A549 (cell line): Measurements from ENCODE around the gene POLR2I. TPM values are rescaled to one million over a fixed set of nuclear protein-coding genes. Genes with fewer than 3 reads are reported as not detected.

Source experiments
- CBX8 ChIP-seq: fragments of 200-600 bp; sonication (generic); IDR thresholded peaks from 2 replicates; pipeline ENCODE4 v1.6.1; 2016
- CHD2 ChIP-seq: fragments of 150-350 bp; IDR thresholded peaks from 2 replicates; pipeline ENCODE4 v1.6.1; 2014; ENCODE audit warnings: low read length; ENCODE audit not compliant: partially characterized antibody
- CHD4 ChIP-seq: fragments of 200-600 bp; sonication (generic); IDR thresholded peaks from 2 replicates; pipeline ENCODE4 v1.6.1; 2016; ENCODE audit warnings: antibody characterized with exemption, mild to moderate bottlenecking, borderline replicate concordance
- EHMT2 ChIP-seq: fragments of 200-600 bp; sonication (generic); IDR thresholded peaks from 2 replicates; pipeline ENCODE4 v1.6.1; 2016; ENCODE audit warnings: antibody characterized with exemption, low read depth, mild to moderate bottlenecking, moderate library complexity
- EP300 ChIP-seq, 2 experiments: fragments of >200 bp; sonication (Bioruptor Twin); formaldehyde crosslinking; IDR thresholded peaks; 2 replicates in 1 of 2; 3 replicates in 1 of 2; pipeline ENCODE4 v1.6.1; 2016 to 2017
- ESRRA ChIP-seq: fragments of 150-350 bp; IDR thresholded peaks from 2 replicates; pipeline ENCODE4 v1.6.1; 2014; ENCODE audit warnings: mild to moderate bottlenecking, low read length, borderline replicate concordance
- FOSB ChIP-seq: fragments of 250-450 bp; sonication (Bioruptor Pico); IDR thresholded peaks from 2 replicates; pipeline ENCODE4 v1.5.0; 2020; ENCODE audit warnings: mild to moderate bottlenecking, moderate library complexity
- FOSL2 ChIP-seq, 2 experiments: fragments of 450-650 bp in 1 of 2; fragments of >200 bp in 1 of 2; sonication (Bioruptor Twin) in 1 of 2; formaldehyde crosslinking; IDR thresholded peaks; 2 replicates each; pipeline versions ENCODE4 v1.5.0 to v1.6.1; 2016 to 2020; ENCODE audit warnings: mild to moderate bottlenecking in 1 of 2, moderate library complexity in 1 of 2
- FOXS1 ChIP-seq: fragments of 250-450 bp; sonication (Bioruptor Pico); IDR thresholded peaks from 2 replicates; pipeline ENCODE4 v1.5.0; 2020; ENCODE audit warnings: mild to moderate bottlenecking, moderate library complexity
- GATA3 ChIP-seq: IDR thresholded peaks from 2 replicates; pipeline ENCODE4 v1.6.1; 2012; ENCODE audit warnings: borderline replicate concordance
- HEYL ChIP-seq: fragments of 250-450 bp; sonication (Bioruptor Pico); IDR thresholded peaks from 2 replicates; pipeline ENCODE4 v1.8.0; 2021; ENCODE audit warnings: mild to moderate bottlenecking, moderate library complexity
- HOXB13 ChIP-seq: fragments of 250-450 bp; sonication (Bioruptor Pico); IDR thresholded peaks from 2 replicates; pipeline ENCODE4 v1.5.0; 2020; ENCODE audit warnings: low read depth, mild to moderate bottlenecking, moderate library complexity
- HOXB5 ChIP-seq: fragments of 250-450 bp; sonication (Bioruptor Pico); IDR thresholded peaks from 2 replicates; pipeline ENCODE4 v1.5.0; 2020; ENCODE audit warnings: mild to moderate bottlenecking, moderate library complexity
- JUNB ChIP-seq: fragments of >200 bp; sonication (Bioruptor Twin); formaldehyde crosslinking; IDR thresholded peaks from 2 replicates; pipeline ENCODE4 v1.6.1; 2016
- MAFK ChIP-seq: fragments of 450-650 bp; IDR thresholded peaks from 2 replicates; pipeline ENCODE4 v1.6.1; 2014; ENCODE audit not compliant: partially characterized antibody
- MAZ ChIP-seq: fragments of 150-350 bp; IDR thresholded peaks from 2 replicates; pipeline ENCODE4 v1.6.1; 2014; ENCODE audit warnings: antibody characterized with exemption, low read depth, low read length, borderline replicate concordance
- MYC ChIP-seq: IDR thresholded peaks from 2 replicates; pipeline ENCODE4 v1.6.1; 2012; ENCODE audit warnings: mild to moderate bottlenecking, inconsistent platforms, low read length, improper control_type of control experiment, borderline replicate concordance
- NFE2L2 ChIP-seq: fragments of 150-350 bp; conservative IDR thresholded peaks from 2 replicates; pipeline ENCODE4 v1.6.1; 2014; ENCODE audit warnings: low read length
- NPAS2 ChIP-seq: fragments of 250-450 bp; sonication (Bioruptor Pico); IDR thresholded peaks from 2 replicates; pipeline ENCODE4 v1.8.0; 2022; ENCODE audit warnings: mild to moderate bottlenecking, moderate library complexity, borderline replicate concordance
- POLR2A ChIP-seq: IDR thresholded peaks from 2 replicates; pipeline ENCODE4 v1.6.1; 2012; ENCODE audit warnings: mild to moderate bottlenecking, low read length
- RAD21 ChIP-seq, 2 experiments: fragments of >200 bp in 1 of 2; sonication (Bioruptor Twin) in 1 of 2; formaldehyde crosslinking in 1 of 2; IDR thresholded peaks in 1 of 2; conservative IDR thresholded peaks in 1 of 2; 2 replicates in 1 of 2; 3 replicates in 1 of 2; pipeline ENCODE4 v1.6.1; 2012 to 2018; ENCODE audit warnings: inconsistent platforms in 1 of 2
- RFX5 ChIP-seq: fragments of 450-650 bp; IDR thresholded peaks from 2 replicates; pipeline ENCODE4 v1.7.1; 2014; ENCODE audit warnings: antibody characterized with exemption, mild to moderate bottlenecking, moderate library complexity
- RNF2 ChIP-seq: fragments of 200-600 bp; sonication (generic); IDR thresholded peaks from 2 replicates; pipeline ENCODE4 v1.6.1; 2016; ENCODE audit warnings: low read depth, mild to moderate bottlenecking, antibody characterized with exemption, moderate library complexity, borderline replicate concordance
- SREBF2 ChIP-seq: fragments of 450-650 bp; IDR thresholded peaks from 2 replicates; pipeline ENCODE4 v1.6.1; 2014; ENCODE audit warnings: mild to moderate bottlenecking, moderate library complexity
- TFCP2L1 ChIP-seq: fragments of 250-450 bp; sonication (Bioruptor Pico); IDR thresholded peaks from 2 replicates; pipeline ENCODE4 v1.5.0; 2021; ENCODE audit warnings: mild to moderate bottlenecking
- TP53 ChIP-seq: fragments of 250-450 bp; sonication (Bioruptor Pico); IDR thresholded peaks from 2 replicates; pipeline ENCODE4 v1.5.0; 2021; ENCODE audit warnings: mild to moderate bottlenecking, moderate library complexity
- ZSCAN20 ChIP-seq: fragments of 250-450 bp; sonication (Bioruptor Pico); IDR thresholded peaks from 2 replicates; pipeline ENCODE4 v1.8.0; 2022; ENCODE audit warnings: mild to moderate bottlenecking, moderate library complexity
- polyA plus RNA-seq, 4 experiments: library from polyadenylated mRNA; depleted of rRNA in 3 of 4; stranded (reverse); fragments of >200 nt; fragmentation: RNase III in 1 of 4; extraction: RNeasy Plus Mini Kit Qiagen cat#74134 plus additional on column Dnase treatment in 1 of 4; gene quantifications; 2 replicates in 3 of 4; 3 replicates in 1 of 4; pipeline ENCODE4 v1.2.3, GENCODE V29; 2011 to 2017
- TF ChIP-seq, protein P1 (sequence below): fragments of >200 bp; sonication (Bioruptor Twin); formaldehyde crosslinking; IDR thresholded peaks from 2 replicates; pipeline ENCODE4 v1.6.1; 2016
- TF ChIP-seq, protein P2 (sequence below): fragments of >200 bp; sonication (Bioruptor Twin); formaldehyde crosslinking; IDR thresholded peaks from 3 replicates; pipeline ENCODE4 v1.6.1; 2016
- TF ChIP-seq, protein P3 (sequence below): IDR thresholded peaks from 2 replicates; pipeline ENCODE4 v1.6.1; 2012
- TF ChIP-seq, protein P4 (sequence below): fragments of 150-350 bp; IDR thresholded peaks from 2 replicates; pipeline ENCODE4 v1.6.1; 2014; ENCODE audit warnings: low read depth, mild to moderate bottlenecking, low read length
- TF ChIP-seq, protein P5 (sequence below): fragments of 200-600 bp; sonication (generic); IDR thresholded peaks from 2 replicates; pipeline ENCODE4 v1.6.1; 2016; ENCODE audit warnings: antibody characterized with exemption, mild to moderate bottlenecking, moderate library complexity
- TF ChIP-seq, protein P6 (sequence below): fragments of 250-450 bp; sonication (Bioruptor Pico); IDR thresholded peaks from 2 replicates; pipeline ENCODE4 v1.5.0; 2020; ENCODE audit warnings: low read depth, mild to moderate bottlenecking, moderate library complexity

Gene POLR2I
- polyA plus RNA-seq, 2 of the 4 experiments (the other 2 are of a cell fraction), result 123 to 277 TPM

DNA sequence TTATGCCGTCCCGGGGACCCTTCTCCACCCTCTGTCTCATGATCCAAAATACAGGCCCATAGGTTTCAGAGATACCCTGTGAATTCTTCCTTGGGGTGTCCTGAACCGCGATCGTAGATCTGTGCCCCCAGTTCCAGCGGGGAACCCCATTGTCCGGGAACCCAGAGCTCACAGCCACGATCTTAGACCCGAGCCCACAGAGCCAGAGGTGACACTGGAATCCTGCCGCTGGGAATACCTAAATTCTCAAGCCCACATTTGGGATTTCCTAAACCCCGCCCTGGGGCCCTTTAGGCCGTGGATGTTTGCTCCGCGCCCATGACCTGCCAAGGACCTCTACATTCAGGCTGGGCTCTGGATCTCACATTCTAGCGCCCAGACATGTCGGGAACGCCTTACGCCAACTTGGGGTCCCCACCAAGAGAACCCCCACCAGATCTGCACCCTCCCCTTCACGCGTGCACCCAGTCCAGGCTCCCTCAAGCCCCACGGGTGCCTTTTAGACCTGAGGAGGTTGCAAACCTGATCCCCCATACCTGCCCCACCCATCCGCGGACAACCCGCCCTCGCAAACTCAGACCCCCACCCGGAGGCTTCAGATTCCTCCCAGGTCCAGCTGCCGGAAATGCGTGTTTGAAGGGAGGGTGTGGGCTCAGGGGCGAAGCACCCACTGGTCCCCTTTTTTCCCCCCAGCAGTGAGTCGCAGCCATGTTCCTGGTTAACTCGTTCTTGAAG lies 25.8 kb upstream of the POLR2I start (continued):
- TF ChIP-seq ESRRA (no peak), HOXB5 (0 out of 2 replicates have a peak, but pooled peaks have one; percentile 0), GATA3 (peak; percentile 36; the same call in 1 of the 2 replicates), RNF2 (no peak; the same call in 1 of the 2 replicates), CHD2 (peak; percentile 18), EHMT2 (no peak), JUNB (no peak), RFX5 (no peak), ZSCAN20 (CRISPR knock-in tag) (no peak), HEYL (CRISPR knock-in tag) (no peak), TP53 (CRISPR knock-in tag) (no peak), CHD4 (no peak), POLR2A (peak; percentile 21), MAZ (no peak), NFE2L2 (no peak), RAD21 (conservative IDR thresholded peaks at IDR 0.05 in 1 of 2, IDR thresholded peaks at IDR 0.05 in 1 of 2) (no peak), CBX8 (no peak), TFCP2L1 (CRISPR knock-in tag) (peak; percentile 87), SREBF2 (no peak), FOXS1 (CRISPR knock-in tag) (no peak), EP300 (IDR thresholded peaks at IDR 0.05) (no peak), NPAS2 (CRISPR knock-in tag) (no peak), HOXB13 (CRISPR knock-in tag) (no peak), FOSB (CRISPR knock-in tag) (peak; percentile 75; the same call in 1 of the 2 replicates), FOSL2 (IDR thresholded peaks at IDR 0.05) (no peak), FOSL2 (CRISPR knock-in tag; IDR thresholded peaks at IDR 0.05) (no peak), MYC (no peak), MAFK (no peak)
- TF ChIP-seq, protein P1, sequence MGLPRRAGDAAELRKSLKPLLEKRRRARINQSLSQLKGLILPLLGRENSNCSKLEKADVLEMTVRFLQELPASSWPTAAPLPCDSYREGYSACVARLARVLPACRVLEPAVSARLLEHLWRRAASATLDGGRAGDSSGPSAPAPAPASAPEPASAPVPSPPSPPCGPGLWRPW, result no peak
- TF ChIP-seq, protein P2, sequence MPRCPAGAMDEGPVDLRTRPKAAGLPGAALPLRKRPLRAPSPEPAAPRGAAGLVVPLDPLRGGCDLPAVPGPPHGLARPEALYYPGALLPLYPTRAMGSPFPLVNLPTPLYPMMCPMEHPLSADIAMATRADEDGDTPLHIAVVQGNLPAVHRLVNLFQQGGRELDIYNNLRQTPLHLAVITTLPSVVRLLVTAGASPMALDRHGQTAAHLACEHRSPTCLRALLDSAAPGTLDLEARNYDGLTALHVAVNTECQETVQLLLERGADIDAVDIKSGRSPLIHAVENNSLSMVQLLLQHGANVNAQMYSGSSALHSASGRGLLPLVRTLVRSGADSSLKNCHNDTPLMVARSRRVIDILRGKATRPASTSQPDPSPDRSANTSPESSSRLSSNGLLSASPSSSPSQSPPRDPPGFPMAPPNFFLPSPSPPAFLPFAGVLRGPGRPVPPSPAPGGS, result no peak
- TF ChIP-seq, protein P3, sequence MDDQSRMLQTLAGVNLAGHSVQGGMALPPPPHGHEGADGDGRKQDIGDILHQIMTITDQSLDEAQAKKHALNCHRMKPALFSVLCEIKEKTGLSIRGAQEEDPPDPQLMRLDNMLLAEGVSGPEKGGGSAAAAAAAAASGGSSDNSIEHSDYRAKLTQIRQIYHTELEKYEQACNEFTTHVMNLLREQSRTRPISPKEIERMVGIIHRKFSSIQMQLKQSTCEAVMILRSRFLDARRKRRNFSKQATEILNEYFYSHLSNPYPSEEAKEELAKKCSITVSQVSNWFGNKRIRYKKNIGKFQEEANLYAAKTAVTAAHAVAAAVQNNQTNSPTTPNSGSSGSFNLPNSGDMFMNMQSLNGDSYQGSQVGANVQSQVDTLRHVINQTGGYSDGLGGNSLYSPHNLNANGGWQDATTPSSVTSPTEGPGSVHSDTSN, result peak; percentile 68
- TF ChIP-seq, protein P4, sequence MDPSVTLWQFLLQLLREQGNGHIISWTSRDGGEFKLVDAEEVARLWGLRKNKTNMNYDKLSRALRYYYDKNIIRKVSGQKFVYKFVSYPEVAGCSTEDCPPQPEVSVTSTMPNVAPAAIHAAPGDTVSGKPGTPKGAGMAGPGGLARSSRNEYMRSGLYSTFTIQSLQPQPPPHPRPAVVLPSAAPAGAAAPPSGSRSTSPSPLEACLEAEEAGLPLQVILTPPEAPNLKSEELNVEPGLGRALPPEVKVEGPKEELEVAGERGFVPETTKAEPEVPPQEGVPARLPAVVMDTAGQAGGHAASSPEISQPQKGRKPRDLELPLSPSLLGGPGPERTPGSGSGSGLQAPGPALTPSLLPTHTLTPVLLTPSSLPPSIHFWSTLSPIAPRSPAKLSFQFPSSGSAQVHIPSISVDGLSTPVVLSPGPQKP, result no peak
- TF ChIP-seq, protein P5, sequence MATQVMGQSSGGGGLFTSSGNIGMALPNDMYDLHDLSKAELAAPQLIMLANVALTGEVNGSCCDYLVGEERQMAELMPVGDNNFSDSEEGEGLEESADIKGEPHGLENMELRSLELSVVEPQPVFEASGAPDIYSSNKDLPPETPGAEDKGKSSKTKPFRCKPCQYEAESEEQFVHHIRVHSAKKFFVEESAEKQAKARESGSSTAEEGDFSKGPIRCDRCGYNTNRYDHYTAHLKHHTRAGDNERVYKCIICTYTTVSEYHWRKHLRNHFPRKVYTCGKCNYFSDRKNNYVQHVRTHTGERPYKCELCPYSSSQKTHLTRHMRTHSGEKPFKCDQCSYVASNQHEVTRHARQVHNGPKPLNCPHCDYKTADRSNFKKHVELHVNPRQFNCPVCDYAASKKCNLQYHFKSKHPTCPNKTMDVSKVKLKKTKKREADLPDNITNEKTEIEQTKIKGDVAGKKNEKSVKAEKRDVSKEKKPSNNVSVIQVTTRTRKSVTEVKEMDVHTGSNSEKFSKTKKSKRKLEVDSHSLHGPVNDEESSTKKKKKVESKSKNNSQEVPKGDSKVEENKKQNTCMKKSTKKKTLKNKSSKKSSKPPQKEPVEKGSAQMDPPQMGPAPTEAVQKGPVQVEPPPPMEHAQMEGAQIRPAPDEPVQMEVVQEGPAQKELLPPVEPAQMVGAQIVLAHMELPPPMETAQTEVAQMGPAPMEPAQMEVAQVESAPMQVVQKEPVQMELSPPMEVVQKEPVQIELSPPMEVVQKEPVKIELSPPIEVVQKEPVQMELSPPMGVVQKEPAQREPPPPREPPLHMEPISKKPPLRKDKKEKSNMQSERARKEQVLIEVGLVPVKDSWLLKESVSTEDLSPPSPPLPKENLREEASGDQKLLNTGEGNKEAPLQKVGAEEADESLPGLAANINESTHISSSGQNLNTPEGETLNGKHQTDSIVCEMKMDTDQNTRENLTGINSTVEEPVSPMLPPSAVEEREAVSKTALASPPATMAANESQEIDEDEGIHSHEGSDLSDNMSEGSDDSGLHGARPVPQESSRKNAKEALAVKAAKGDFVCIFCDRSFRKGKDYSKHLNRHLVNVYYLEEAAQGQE, result no peak
- TF ChIP-seq, protein P6, sequence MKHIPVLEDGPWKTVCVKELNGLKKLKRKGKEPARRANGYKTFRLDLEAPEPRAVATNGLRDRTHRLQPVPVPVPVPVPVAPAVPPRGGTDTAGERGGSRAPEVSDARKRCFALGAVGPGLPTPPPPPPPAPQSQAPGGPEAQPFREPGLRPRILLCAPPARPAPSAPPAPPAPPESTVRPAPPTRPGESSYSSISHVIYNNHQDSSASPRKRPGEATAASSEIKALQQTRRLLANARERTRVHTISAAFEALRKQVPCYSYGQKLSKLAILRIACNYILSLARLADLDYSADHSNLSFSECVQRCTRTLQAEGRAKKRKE (CRISPR knock-in tag), result 0 out of 2 replicates have a peak, but pooled peaks have one; percentile 9
